Thyroid gland (tissue), 4 donors: ENCODE data around the gene ZBTB7B. TPM values are rescaled to one million over a fixed set of nuclear protein-coding genes. Genes with fewer than 3 reads are reported as not detected.
A peak's percentile ranks its signal among the peaks of the same experiment; 100 is the strongest.

Source experiments
- DNase-seq, 2 donors: peaks; one replicate each; pipeline ENCODE4 v3.0.0-alpha.2; 2019
- H3K27ac ChIP-seq, 3 donors: fragments of 200-600 bp; sonication (generic); 1 replicate in 2 of 3; 2 replicates in 1 of 3; pipeline ENCODE4 v1.5.1; 2016 to 2019; ENCODE audit warnings: mild to moderate bottlenecking in 1 of 3, moderate library complexity in 1 of 3
- H3K27me3 ChIP-seq: fragments of 200-600 bp; sonication (generic); one replicate; pipeline ENCODE4 v1.5.1; 2019
- H3K36me3 ChIP-seq, 2 donors: fragments of 200-600 bp; sonication (generic); one replicate each; pipeline ENCODE4 v1.5.1; 2016 to 2019
- H3K4me1 ChIP-seq, 2 donors: fragments of 200-600 bp; sonication (generic); one replicate each; pipeline ENCODE4 v1.5.1; 2017 to 2019
- H3K4me3 ChIP-seq, 3 donors: fragments of 200-600 bp; sonication (generic); replicated peaks in 1 of 3; 1 replicate in 2 of 3; 2 replicates in 1 of 3; pipeline ENCODE4 v1.5.1; 2016; ENCODE audit warnings: mild to moderate bottlenecking in 1 of 3
- H3K9me3 ChIP-seq: fragments of 200-600 bp; sonication (generic); one replicate; pipeline ENCODE4 v1.5.1; 2017
- CTCF ChIP-seq, 6 experiments: fragments of 200-600 bp in 3 of 6; fragments of 450-650 bp in 3 of 6; sonication (generic) in 3 of 6; IDR thresholded peaks; one replicate each; pipeline ENCODE4 v1.5.1; 2016 to 2019; ENCODE audit warnings: antibody characterized with exemption in 6 of 6, mild to moderate bottlenecking in 2 of 6, inconsistent platforms in 1 of 6, moderate library complexity in 1 of 6
- POLR2A ChIP-seq, 2 donors: fragments of 450-650 bp; IDR thresholded peaks; one replicate each; pipeline ENCODE4 v1.6.1; 2017; ENCODE audit warnings: antibody characterized with exemption in 2 of 2, mild to moderate bottlenecking in 2 of 2, moderate library complexity in 1 of 2
- WGBS, 2 donors: methylation state at CpG; one replicate each; pipeline ENCODE4 v1.1.5; 2017; 5-methylcytosine and 5-hydroxymethylcytosine counted together
- intact Hi-C: fragments of 100-400 bp; cut with DNase I; formaldehyde crosslinking; loops from one replicate; pipeline ENCODE4 v1.15.1; 2023
- total RNA-seq, 4 donors: library from RNA; depleted of rRNA; stranded (reverse); fragments of >200 nt; gene quantifications; one replicate each; pipeline ENCODE4 v1.2.3, GENCODE V29; 2016

Gene ZBTB7B
- total RNA-seq, 4 donors from 2014 or later: 35.7 to 89.8 (median 47.3) TPM

- intact Hi-C loops: no loop called here
These were observed 13.1 kb downstream of the ZBTB7B start for GRCh38 chr1:155015527-155016230.

GRCh38 chr1:155016231-155016831, 13.7 kb downstream of the ZBTB7B start:
- intact Hi-C loops: no loop called here
- 81 to 97% methylated on average over 14 to 22 of the region's 26 CpGs for WGBS, 2 donors
- DNase-seq: no peak
- Histone ChIP-seq H3K27me3 (no peaks in the 10 kb centered on the region), H3K4me3 (no peak overlapping the region), H3K9me3 (no peaks in the 10 kb centered on the region), H3K27ac (peak overlapping the region; percentile 81 to 90 (median 89)), H3K4me1 (peaks cover 41 to 60% of the 10 kb centered on the region in 2 donors), H3K36me3 (peaks cover 19 to 22% of the 10 kb centered on the region in 2 donors)
- no peak for TF ChIP-seq CTCF (IDR thresholded peaks at IDR 0.05)
- no peak for TF ChIP-seq POLR2A (IDR thresholded peaks at IDR 0.05)

More at GRCh38 chr1:155015527-155016230, 13.1 kb downstream of the ZBTB7B start:
- Histone ChIP-seq H3K36me3 (peaks cover 19 to 22% of the 10 kb centered on the region in 2 donors), H3K27me3 (no peaks in the 10 kb centered on the region), H3K4me3 (no peak overlapping the region), H3K27ac (peak overlapping the region in 1 of 3 donors; percentile 18), H3K9me3 (no peaks in the 10 kb centered on the region), H3K4me1 (peaks cover 47 to 66% of the 10 kb centered on the region in 2 donors)
- DNase-seq: no peak
- 84 to 88% methylated on average over 8 to 9 of the region's 16 CpGs for WGBS, 2 donors
- TF ChIP-seq POLR2A (IDR thresholded peaks at IDR 0.05) (no peak), CTCF (IDR thresholded peaks at IDR 0.05) (no peak)

GRCh38 chr1:155017041-155017945, 14.7 kb downstream of the ZBTB7B start:
- peaks cover 31 to 50% of the 10 kb centered on the region in 2 donors for H3K4me1 ChIP-seq
- no peaks in the 10 kb centered on the region for H3K9me3 ChIP-seq
- H3K4me3 ChIP-seq: peak overlapping the region in 1 of 3 donors; percentile 20
- H3K27me3 ChIP-seq: no peaks in the 10 kb centered on the region
- intact Hi-C loops: no loop called here
- TF ChIP-seq POLR2A (IDR thresholded peaks at IDR 0.05) (peak in 1 of 2 donors; percentile 64), CTCF (IDR thresholded peaks at IDR 0.05) (peak; percentile 94 to 99 (median 97))
- peak overlapping the region; percentile 81 to 90 (median 89) for H3K27ac ChIP-seq
- 10 to 13% methylated on average over 17 to 24 of the region's 49 CpGs for WGBS, 2 donors
- peak; percentile 93 to 97 for DNase-seq
- H3K36me3 ChIP-seq: peaks cover 19 to 22% of the 10 kb centered on the region in 2 donors

- WGBS, 2 donors: 55 to 57% methylated on average over 5 of the region's 6 CpGs
- intact Hi-C loops: no loop called here
- Histone ChIP-seq H3K27ac (peak overlapping the region; percentile 81 to 90 (median 89)), H3K36me3 (peaks cover 19 to 22% of the 10 kb centered on the region in 2 donors), H3K27me3 (no peaks in the 10 kb centered on the region), H3K9me3 (no peaks in the 10 kb centered on the region), H3K4me3 (no peak overlapping the region), H3K4me1 (peaks cover 30 to 46% of the 10 kb centered on the region in 2 donors)
- TF ChIP-seq CTCF (IDR thresholded peaks at IDR 0.05) (no peak), POLR2A (IDR thresholded peaks at IDR 0.05) (no peak)
- DNase-seq: no peak
These were observed 15.3 kb downstream of the ZBTB7B start for GRCh38 chr1:155017946-155018316.
